Fibroblast of pulmonary artery (primary cell): ENCODE results near the gene HNMT.
"Not testable (repeated sequence)": the region's sequence is repeated elsewhere in the genome, so short reads cannot be mapped to it uniquely, and the experiment has no call there.

Experiments used
- DNase-seq: peaks from one replicate; pipeline ENCODE4 v3.0.0-alpha.2; 2010; ENCODE audit warnings: low read depth
- H3K4me3 ChIP-seq: replicated peaks from 2 replicates; pipeline ENCODE4 v1.5.1; 2011; ENCODE audit warnings: low read depth, mild to moderate bottlenecking, control low read depth, low read length, moderate library complexity
- CTCF ChIP-seq: IDR thresholded peaks from 2 replicates; pipeline ENCODE4 v1.5.1; 2011; ENCODE audit warnings: mild to moderate bottlenecking, control low read depth, low read length, inconsistent platforms; ENCODE audit errors: missing control alignments

Gene HNMT

GRCh38 chr2:138035608-138036217 is 71.4 kb downstream of the HNMT start:
- peak; percentile 60 for DNase-seq

GRCh38 chr2:138036522-138036921 is 72.2 kb downstream of the HNMT start:
- DNase-seq, result no peak
- no peak for TF ChIP-seq CTCF
- no peak overlapping the region for H3K4me3 ChIP-seq

More at GRCh38 chr2:138035608-138036217, 71.4 kb downstream of the HNMT start:
- H3K4me3 ChIP-seq, result no peak overlapping the region
- TF ChIP-seq CTCF, result no peak

- no peak for DNase-seq
- TF ChIP-seq CTCF, result no peak
- H3K4me3 ChIP-seq, result no peak overlapping the region
These were observed 72.8 kb downstream of the HNMT start for GRCh38 chr2:138037090-138037489.

GRCh38 chr2:138040616-138041015 is 76.3 kb downstream of the HNMT start:
- TF ChIP-seq CTCF, result no peak
- DNase-seq, result no peak
- H3K4me3 ChIP-seq, result no peak overlapping the region

GRCh38 chr2:138042311-138042710 is 78.0 kb downstream of the HNMT start:
- no peak for DNase-seq
- H3K4me3 ChIP-seq, result no peak overlapping the region
- no peak for TF ChIP-seq CTCF

- DNase-seq, H3K4me3 ChIP-seq: not testable (repeated sequence)
These were observed 79.3 kb downstream of the HNMT start for GRCh38 chr2:138043588-138043987.

GRCh38 chr2:138058427-138058826 is 94.2 kb downstream of the HNMT start:
- no peak overlapping the region for H3K4me3 ChIP-seq
- DNase-seq, result no peak
- TF ChIP-seq CTCF, result no peak
